ENCODE results near the gene RFPL3.
"Not testable (repeated sequence)": the region's sequence is repeated elsewhere in the genome, so short reads cannot be mapped to it uniquely, and the experiment has no call there.

Gene RFPL3

GRCh38 chr22:32360096-32360495 lies 2.4 kb downstream of the RFPL3 start:
- not testable (repeated sequence) for H3K4me3 ChIP-seq (ENCODE audit: low read depth in 1 of 2, low read length in 2 of 2); H3K36me3 ChIP-seq (ENCODE audit: insufficient read depth, low read length); H3K9me3 ChIP-seq (ENCODE audit: low read length); H3K4me1 ChIP-seq (ENCODE audit: insufficient read depth, low read length); H3K27ac ChIP-seq (ENCODE audit: low read depth, low read length); H3K27me3 ChIP-seq (ENCODE audit: control insufficient read depth in 1 of 2, insufficient read depth in 2 of 2, low read length in 2 of 2); H3K9ac ChIP-seq (ENCODE audit: low read length)

- H3K27me3 ChIP-seq (ENCODE audit: control insufficient read depth in 1 of 2, insufficient read depth in 2 of 2, low read length in 2 of 2): no peaks in the 10 kb centered on the region
- no peaks in the 10 kb centered on the region for H3K4me1 ChIP-seq (ENCODE audit: insufficient read depth, low read length)
- no peaks in the 10 kb centered on the region for H3K9me3 ChIP-seq (ENCODE audit: low read length)
- no peak overlapping the region for H3K4me3 ChIP-seq (ENCODE audit: low read depth in 1 of 2, low read length in 2 of 2)
- no peaks in the 10 kb centered on the region for H3K36me3 ChIP-seq (ENCODE audit: insufficient read depth, low read length)
- H3K27ac ChIP-seq (ENCODE audit: low read depth, low read length): no peak overlapping the region
- H3K9ac ChIP-seq (ENCODE audit: low read length): no peak overlapping the region
Observed at GRCh38 chr22:32361257-32361656, 3.6 kb downstream of the RFPL3 start.

- H3K36me3 ChIP-seq (ENCODE audit: insufficient read depth, low read length): no peaks in the 10 kb centered on the region
- H3K27ac ChIP-seq (ENCODE audit: low read depth, low read length): no peak overlapping the region
Observed at GRCh38 chr22:32364210-32364609, 6.5 kb downstream of the RFPL3 start.

GRCh38 chr22:32375678-32376450 lies 18.2 kb downstream of the RFPL3 start:
- Histone ChIP-seq H3K4me3 (ENCODE audit: low read depth in 1 of 2, low read length in 2 of 2) (no peak overlapping the region), H3K4me1 (ENCODE audit: insufficient read depth, low read length) (no peaks in the 10 kb centered on the region), H3K27ac (ENCODE audit: low read depth, low read length) (no peak overlapping the region), H3K36me3 (ENCODE audit: insufficient read depth, low read length) (no peaks in the 10 kb centered on the region), H3K9me3 (ENCODE audit: low read length) (no peaks in the 10 kb centered on the region), H3K9ac (ENCODE audit: low read length) (no peak overlapping the region), H3K27me3 (ENCODE audit: control insufficient read depth in 1 of 2, insufficient read depth in 2 of 2, low read length in 2 of 2) (no peaks in the 10 kb centered on the region)

More at GRCh38 chr22:32364210-32364609, 6.5 kb downstream of the RFPL3 start:
- H3K9ac ChIP-seq (ENCODE audit: low read length): no peak overlapping the region
- H3K27me3 ChIP-seq (ENCODE audit: control insufficient read depth in 1 of 2, insufficient read depth in 2 of 2, low read length in 2 of 2): no peaks in the 10 kb centered on the region
- H3K4me3 ChIP-seq (ENCODE audit: low read depth in 1 of 2, low read length in 2 of 2): no peak overlapping the region
- no peaks in the 10 kb centered on the region for H3K4me1 ChIP-seq (ENCODE audit: insufficient read depth, low read length)
- no peaks in the 10 kb centered on the region for H3K9me3 ChIP-seq (ENCODE audit: low read length)

GRCh38 chr22:32376681-32377080 lies 19.0 kb downstream of the RFPL3 start:
- Histone ChIP-seq H3K4me3 (ENCODE audit: low read depth in 1 of 2, low read length in 2 of 2) (no peak overlapping the region), H3K27ac (ENCODE audit: low read depth, low read length) (no peak overlapping the region), H3K27me3 (ENCODE audit: control insufficient read depth in 1 of 2, insufficient read depth in 2 of 2, low read length in 2 of 2) (no peaks in the 10 kb centered on the region)

GRCh38 chr22:32378707-32379272 lies 21.1 kb downstream of the RFPL3 start:
- Histone ChIP-seq H3K4me3 (ENCODE audit: low read depth in 1 of 2, low read length in 2 of 2) (no peak overlapping the region), H3K27me3 (ENCODE audit: control insufficient read depth in 1 of 2, insufficient read depth in 2 of 2, low read length in 2 of 2) (no peaks in the 10 kb centered on the region), H3K27ac (ENCODE audit: low read depth, low read length) (no peak overlapping the region), H3K4me1 (ENCODE audit: insufficient read depth, low read length) (no peaks in the 10 kb centered on the region), H3K36me3 (ENCODE audit: insufficient read depth, low read length) (no peaks in the 10 kb centered on the region), H3K9ac (ENCODE audit: low read length) (no peak overlapping the region), H3K9me3 (ENCODE audit: low read length) (no peaks in the 10 kb centered on the region)

More at GRCh38 chr22:32376681-32377080, 19.0 kb downstream of the RFPL3 start:
- no peaks in the 10 kb centered on the region for H3K4me1 ChIP-seq (ENCODE audit: insufficient read depth, low read length)
- no peaks in the 10 kb centered on the region for H3K9me3 ChIP-seq (ENCODE audit: low read length)
- H3K36me3 ChIP-seq (ENCODE audit: insufficient read depth, low read length): no peaks in the 10 kb centered on the region
- no peak overlapping the region for H3K9ac ChIP-seq (ENCODE audit: low read length)

GRCh38 chr22:32380991-32381390 lies 23.3 kb downstream of the RFPL3 start:
- Histone ChIP-seq H3K36me3 (ENCODE audit: insufficient read depth, low read length) (peaks cover 8% of the 10 kb centered on the region), H3K9me3 (ENCODE audit: low read length) (no peaks in the 10 kb centered on the region), H3K4me1 (ENCODE audit: insufficient read depth, low read length) (no peaks in the 10 kb centered on the region), H3K4me3 (ENCODE audit: low read depth in 1 of 2, low read length in 2 of 2) (no peak overlapping the region), H3K27ac (ENCODE audit: low read depth, low read length) (no peak overlapping the region), H3K9ac (ENCODE audit: low read length) (no peak overlapping the region), H3K27me3 (ENCODE audit: control insufficient read depth in 1 of 2, insufficient read depth in 2 of 2, low read length in 2 of 2) (no peaks in the 10 kb centered on the region)

GRCh38 chr22:32385681-32386080 lies 28.0 kb downstream of the RFPL3 start:
- H3K27me3 ChIP-seq (ENCODE audit: control insufficient read depth in 1 of 2, insufficient read depth in 2 of 2, low read length in 2 of 2): no peaks in the 10 kb centered on the region
- no peak overlapping the region for H3K9ac ChIP-seq (ENCODE audit: low read length)
- H3K4me1 ChIP-seq (ENCODE audit: insufficient read depth, low read length): no peaks in the 10 kb centered on the region
- H3K27ac ChIP-seq (ENCODE audit: low read depth, low read length): no peak overlapping the region
- H3K9me3 ChIP-seq (ENCODE audit: low read length): no peaks in the 10 kb centered on the region
- peaks cover 38% of the 10 kb centered on the region for H3K36me3 ChIP-seq (ENCODE audit: insufficient read depth, low read length)
- no peak overlapping the region for H3K4me3 ChIP-seq (ENCODE audit: low read depth in 1 of 2, low read length in 2 of 2)

GRCh38 chr22:32389685-32390084 lies 32.0 kb downstream of the RFPL3 start:
- Histone ChIP-seq H3K4me1 (ENCODE audit: insufficient read depth, low read length) (no peaks in the 10 kb centered on the region), H3K4me3 (ENCODE audit: low read depth in 1 of 2, low read length in 2 of 2) (no peak overlapping the region), H3K9ac (ENCODE audit: low read length) (no peak overlapping the region), H3K27ac (ENCODE audit: low read depth, low read length) (no peak overlapping the region), H3K9me3 (ENCODE audit: low read length) (no peaks in the 10 kb centered on the region), H3K36me3 (ENCODE audit: insufficient read depth, low read length) (peaks cover 72% of the 10 kb centered on the region), H3K27me3 (ENCODE audit: control insufficient read depth in 1 of 2, insufficient read depth in 2 of 2, low read length in 2 of 2) (no peaks in the 10 kb centered on the region)

GRCh38 chr22:32395107-32395506 lies 37.4 kb downstream of the RFPL3 start:
- no peak overlapping the region for H3K9ac ChIP-seq (ENCODE audit: low read length)
- no peaks in the 10 kb centered on the region for H3K9me3 ChIP-seq (ENCODE audit: low read length)
- no peak overlapping the region for H3K27ac ChIP-seq (ENCODE audit: low read depth, low read length)
- no peak overlapping the region for H3K4me3 ChIP-seq (ENCODE audit: low read depth in 1 of 2, low read length in 2 of 2)
- H3K4me1 ChIP-seq (ENCODE audit: insufficient read depth, low read length): no peaks in the 10 kb centered on the region
- peaks cover 87% of the 10 kb centered on the region for H3K36me3 ChIP-seq (ENCODE audit: insufficient read depth, low read length)
- H3K27me3 ChIP-seq (ENCODE audit: control insufficient read depth in 1 of 2, insufficient read depth in 2 of 2, low read length in 2 of 2): no peaks in the 10 kb centered on the region

GRCh38 chr22:32396255-32396654 lies 38.6 kb downstream of the RFPL3 start:
- Histone ChIP-seq H3K4me3 (ENCODE audit: low read depth in 1 of 2, low read length in 2 of 2) (no peak overlapping the region), H3K9me3 (ENCODE audit: low read length) (no peaks in the 10 kb centered on the region), H3K27me3 (ENCODE audit: control insufficient read depth in 1 of 2, insufficient read depth in 2 of 2, low read length in 2 of 2) (no peaks in the 10 kb centered on the region), H3K9ac (ENCODE audit: low read length) (no peak overlapping the region), H3K4me1 (ENCODE audit: insufficient read depth, low read length) (no peaks in the 10 kb centered on the region), H3K36me3 (ENCODE audit: insufficient read depth, low read length) (peaks cover 88% of the 10 kb centered on the region), H3K27ac (ENCODE audit: low read depth, low read length) (no peak overlapping the region)

GRCh38 chr22:32396746-32397145 lies 39.1 kb downstream of the RFPL3 start:
- Histone ChIP-seq H3K4me3 (ENCODE audit: low read depth in 1 of 2, low read length in 2 of 2) (no peak overlapping the region), H3K27me3 (ENCODE audit: control insufficient read depth in 1 of 2, insufficient read depth in 2 of 2, low read length in 2 of 2) (no peaks in the 10 kb centered on the region), H3K9ac (ENCODE audit: low read length) (no peak overlapping the region), H3K9me3 (ENCODE audit: low read length) (no peaks in the 10 kb centered on the region), H3K36me3 (ENCODE audit: insufficient read depth, low read length) (peaks cover 93% of the 10 kb centered on the region), H3K4me1 (ENCODE audit: insufficient read depth, low read length) (no peaks in the 10 kb centered on the region), H3K27ac (ENCODE audit: low read depth, low read length) (no peak overlapping the region)
